ENCODE results near the gene TRERF1.
A peak's percentile ranks its signal among the peaks of the same experiment; 100 is the strongest.
"Not testable (repeated sequence)": the region's sequence is repeated elsewhere in the genome, so short reads cannot be mapped to it uniquely, and the experiment has no call there.

Gene TRERF1

DNA sequence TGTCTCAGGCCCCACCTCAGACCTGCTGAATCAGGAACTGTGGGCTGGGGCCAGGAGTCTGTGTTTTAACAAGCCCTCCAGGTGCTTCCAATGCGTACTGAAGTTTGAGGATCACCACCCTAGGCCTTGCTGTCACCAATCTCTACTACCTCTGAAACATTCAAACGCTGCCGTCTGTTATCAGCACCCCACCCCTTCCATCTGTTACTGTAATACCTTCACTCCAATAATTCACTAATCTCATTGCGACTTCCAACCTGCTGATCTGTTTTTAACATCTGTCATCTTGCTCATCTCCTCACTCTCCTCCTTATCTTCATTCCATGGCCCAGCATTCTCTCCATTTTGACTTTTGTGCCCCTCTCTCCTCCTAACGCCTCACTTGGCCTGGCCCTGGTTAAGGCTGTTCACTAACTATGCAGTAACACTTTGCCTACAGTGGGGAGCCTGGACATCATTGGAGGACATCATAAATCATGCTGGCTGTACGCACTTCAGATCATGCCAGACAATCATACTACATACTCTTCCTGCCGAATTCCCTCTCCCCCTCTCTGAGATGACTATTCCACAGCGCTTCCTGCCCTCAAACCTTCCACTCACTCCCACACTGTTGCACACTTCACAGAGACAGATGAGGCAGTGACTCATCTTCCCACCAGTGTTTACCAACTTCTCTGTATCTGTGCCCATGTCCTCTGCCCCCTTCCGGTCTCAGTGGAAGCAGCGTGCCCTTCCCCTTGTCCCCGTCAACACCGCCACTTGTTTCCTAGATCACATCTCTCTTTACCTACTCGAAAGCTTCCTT, 254.0 kb downstream of the TRERF1 start:
- in situ Hi-C loops (cut with HindIII; ENCODE audit: low pct_ligation_motif_present, low sequenced_read_pairs) = no loop called here
- peak overlapping the region; percentile 21 for H3K27ac ChIP-seq

DNA sequence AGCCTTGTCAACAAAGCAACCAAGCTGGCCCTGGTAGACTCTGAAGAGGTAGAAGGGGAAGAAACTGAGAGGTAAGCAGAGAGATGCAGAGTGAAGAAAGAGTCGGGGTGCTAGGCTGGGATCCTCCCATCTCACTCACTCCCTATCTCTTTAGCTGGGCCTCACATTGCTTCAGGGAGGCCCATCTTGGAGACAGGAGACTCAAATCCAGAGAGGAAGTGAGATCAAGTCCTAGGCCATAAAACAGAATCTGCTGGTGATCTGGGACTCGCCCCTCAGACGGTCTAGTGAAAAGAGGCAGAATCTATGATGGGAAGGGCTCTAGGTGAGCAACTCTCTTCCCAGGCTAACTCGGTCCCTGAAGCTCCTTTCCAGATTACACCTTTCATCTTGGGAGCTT, 256.3 kb downstream of the TRERF1 start:
- TF ChIP-seq, protein P1, sequence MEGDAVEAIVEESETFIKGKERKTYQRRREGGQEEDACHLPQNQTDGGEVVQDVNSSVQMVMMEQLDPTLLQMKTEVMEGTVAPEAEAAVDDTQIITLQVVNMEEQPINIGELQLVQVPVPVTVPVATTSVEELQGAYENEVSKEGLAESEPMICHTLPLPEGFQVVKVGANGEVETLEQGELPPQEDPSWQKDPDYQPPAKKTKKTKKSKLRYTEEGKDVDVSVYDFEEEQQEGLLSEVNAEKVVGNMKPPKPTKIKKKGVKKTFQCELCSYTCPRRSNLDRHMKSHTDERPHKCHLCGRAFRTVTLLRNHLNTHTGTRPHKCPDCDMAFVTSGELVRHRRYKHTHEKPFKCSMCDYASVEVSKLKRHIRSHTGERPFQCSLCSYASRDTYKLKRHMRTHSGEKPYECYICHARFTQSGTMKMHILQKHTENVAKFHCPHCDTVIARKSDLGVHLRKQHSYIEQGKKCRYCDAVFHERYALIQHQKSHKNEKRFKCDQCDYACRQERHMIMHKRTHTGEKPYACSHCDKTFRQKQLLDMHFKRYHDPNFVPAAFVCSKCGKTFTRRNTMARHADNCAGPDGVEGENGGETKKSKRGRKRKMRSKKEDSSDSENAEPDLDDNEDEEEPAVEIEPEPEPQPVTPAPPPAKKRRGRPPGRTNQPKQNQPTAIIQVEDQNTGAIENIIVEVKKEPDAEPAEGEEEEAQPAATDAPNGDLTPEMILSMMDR (IDR thresholded peaks at IDR 0.05; ENCODE audit: low read depth, low read length, missing control alignments) = no peak
- no peak for DNase-seq
- in situ Hi-C loops (cut with HindIII; ENCODE audit: low pct_ligation_motif_present, low sequenced_read_pairs) = no loop called here
- no peak overlapping the region for H3K27ac ChIP-seq
- no peaks in the 10 kb centered on the region for H3K27me3 ChIP-seq (replicated peaks)
- no peak overlapping the region for H3K4me3 ChIP-seq (ENCODE audit: low read depth, low read length)
- H3K36me3 ChIP-seq (replicated peaks) = no peaks in the 10 kb centered on the region

More for the DNA sequence above, 254.0 kb downstream of the TRERF1 start:
- H3K36me3 ChIP-seq (replicated peaks) = no peaks in the 10 kb centered on the region
- DNase-seq = peak; percentile 36
- H3K27me3 ChIP-seq (replicated peaks) = no peaks in the 10 kb centered on the region
- TF ChIP-seq, protein P1 (IDR thresholded peaks at IDR 0.05; ENCODE audit: low read depth, low read length, missing control alignments) = peak; percentile 25
- no peak overlapping the region for H3K4me3 ChIP-seq (ENCODE audit: low read depth, low read length)

DNA sequence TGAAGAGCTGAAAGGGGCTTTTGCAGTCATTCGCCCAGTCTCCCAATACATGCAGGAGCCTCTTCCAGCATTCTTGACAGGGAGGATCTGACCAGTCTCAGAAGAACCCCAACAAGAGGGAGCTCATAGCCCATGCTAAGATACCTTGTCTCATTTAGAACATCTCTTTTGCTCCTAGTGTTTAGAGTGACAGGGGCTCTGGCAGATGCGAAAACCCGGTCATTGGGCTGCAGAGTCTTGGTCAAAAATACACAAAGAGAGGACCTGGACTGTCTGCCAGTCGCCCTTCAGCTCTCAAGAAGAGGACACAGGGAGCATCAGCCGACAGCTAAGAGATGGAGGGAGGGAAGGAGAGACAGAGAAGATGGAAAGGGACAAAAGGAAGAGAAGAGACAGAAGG, 257.7 kb downstream of the TRERF1 start:
- in situ Hi-C loops (cut with HindIII; ENCODE audit: low pct_ligation_motif_present, low sequenced_read_pairs) = no loop called here
- Histone ChIP-seq H3K4me3 (ENCODE audit: low read depth, low read length) (no peak overlapping the region), H3K27me3 (replicated peaks) (no peaks in the 10 kb centered on the region), H3K36me3 (replicated peaks) (no peaks in the 10 kb centered on the region), H3K27ac (no peak overlapping the region)
- TF ChIP-seq, protein P1 (IDR thresholded peaks at IDR 0.05; ENCODE audit: low read depth, low read length, missing control alignments) = no peak
- DNase-seq = no peak

DNA sequence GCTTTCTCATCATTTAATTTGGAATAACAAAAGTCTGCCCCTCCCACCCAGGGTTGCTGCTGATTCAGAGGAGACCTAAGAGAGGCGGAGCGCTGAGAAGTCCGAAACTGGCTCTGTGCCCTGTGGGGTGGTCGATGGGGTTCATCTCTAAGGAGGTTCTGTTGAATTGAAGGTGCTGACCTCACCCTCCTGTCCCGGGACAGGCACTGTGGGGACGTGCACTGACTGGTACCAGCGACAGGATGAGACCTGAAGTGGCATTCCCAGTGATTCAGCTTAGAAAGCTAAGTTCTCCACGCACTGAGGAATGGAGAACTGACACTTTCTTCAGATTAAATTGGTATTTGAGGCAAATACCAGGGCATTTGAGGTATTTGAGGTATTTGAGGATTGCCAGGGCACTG, 258.2 kb downstream of the TRERF1 start:
- TF ChIP-seq, protein P1 (IDR thresholded peaks at IDR 0.05; ENCODE audit: low read depth, low read length, missing control alignments) = no peak
- Histone ChIP-seq H3K27me3 (replicated peaks) (no peaks in the 10 kb centered on the region), H3K4me3 (ENCODE audit: low read depth, low read length) (no peak overlapping the region), H3K27ac (peak overlapping the region; percentile 26), H3K36me3 (replicated peaks) (no peaks in the 10 kb centered on the region)
- in situ Hi-C loops (cut with HindIII; ENCODE audit: low pct_ligation_motif_present, low sequenced_read_pairs) = no loop called here
- peak; percentile 27 for DNase-seq

DNA sequence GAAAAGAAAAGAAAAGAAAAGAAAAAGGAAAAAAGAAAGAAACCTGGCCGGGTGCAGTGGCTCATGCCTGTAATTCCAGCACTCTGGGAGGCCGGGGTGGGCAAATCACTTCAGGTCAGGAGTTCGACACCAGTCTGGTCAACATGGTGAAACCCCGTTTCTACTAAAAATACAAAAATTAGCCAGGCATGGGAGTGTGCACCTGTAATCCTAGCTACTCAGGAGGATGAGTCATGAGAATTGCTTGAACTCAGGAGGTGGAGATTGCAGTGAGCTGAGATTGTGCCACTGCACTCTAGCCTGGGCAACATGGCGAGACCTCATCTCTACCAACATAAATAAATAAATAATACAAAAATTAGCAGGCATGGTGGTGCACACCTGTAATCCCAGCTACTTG, 259.3 kb downstream of the TRERF1 start:
- H3K27me3 ChIP-seq (replicated peaks); H3K27ac ChIP-seq; H3K4me3 ChIP-seq (ENCODE audit: low read depth, low read length); H3K36me3 ChIP-seq (replicated peaks); DNase-seq; in situ Hi-C loops (cut with HindIII; ENCODE audit: low pct_ligation_motif_present, low sequenced_read_pairs): not testable (repeated sequence)

DNA sequence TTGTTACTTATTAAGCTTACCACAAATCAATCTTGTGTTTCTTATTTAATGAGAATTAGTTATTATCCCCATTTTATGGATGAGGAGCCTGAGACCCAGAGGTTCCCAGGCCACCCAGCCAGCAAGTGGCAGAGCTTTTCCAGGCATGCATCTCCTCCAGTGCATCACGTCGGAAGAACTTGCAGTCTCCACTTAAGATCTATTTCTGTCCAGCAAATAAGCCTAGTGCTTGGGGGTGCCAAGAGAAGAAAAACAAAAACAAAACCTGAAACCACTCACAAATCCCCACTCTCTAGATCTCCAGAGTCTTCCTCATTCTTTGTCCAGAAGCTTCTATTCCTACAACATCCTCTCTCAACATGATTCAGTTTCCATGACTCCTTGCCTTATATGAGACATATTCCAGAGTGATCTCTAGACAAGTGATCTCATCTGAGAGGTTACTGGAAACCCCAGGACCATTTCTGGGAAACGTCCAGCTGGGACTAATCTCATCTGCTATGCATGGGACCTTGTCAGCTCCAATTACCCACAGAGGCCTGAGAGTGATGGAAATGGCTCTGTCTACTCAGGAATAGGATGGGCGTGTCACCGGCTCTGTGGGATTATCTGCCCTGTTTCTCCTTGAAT, 261.1 kb downstream of the TRERF1 start:
- in situ Hi-C loops (cut with HindIII; ENCODE audit: low pct_ligation_motif_present, low sequenced_read_pairs) = no loop called here
- no peak overlapping the region for H3K4me3 ChIP-seq (ENCODE audit: low read depth, low read length)
- H3K36me3 ChIP-seq (replicated peaks) = no peaks in the 10 kb centered on the region
- TF ChIP-seq, protein P1 (IDR thresholded peaks at IDR 0.05; ENCODE audit: low read depth, low read length, missing control alignments) = no peak
- H3K27ac ChIP-seq = no peak overlapping the region
- H3K27me3 ChIP-seq (replicated peaks) = no peaks in the 10 kb centered on the region
- peak; percentile 77 for DNase-seq
